Kidney capillary endothelial cell (primary cell): Measurements from ENCODE around the gene PRG3.
A peak's percentile ranks its signal among the peaks of the same experiment; 100 is the strongest.
"Not testable (repeated sequence)": the region's sequence is repeated elsewhere in the genome, so short reads cannot be mapped to it uniquely, and the experiment has no call there.

Experiments
- DNase-seq: peaks from one replicate; pipeline ENCODE4 v3.0.0-alpha.2; 2018; ENCODE audit warnings: low spot score

The PRG3 gene

DNA sequence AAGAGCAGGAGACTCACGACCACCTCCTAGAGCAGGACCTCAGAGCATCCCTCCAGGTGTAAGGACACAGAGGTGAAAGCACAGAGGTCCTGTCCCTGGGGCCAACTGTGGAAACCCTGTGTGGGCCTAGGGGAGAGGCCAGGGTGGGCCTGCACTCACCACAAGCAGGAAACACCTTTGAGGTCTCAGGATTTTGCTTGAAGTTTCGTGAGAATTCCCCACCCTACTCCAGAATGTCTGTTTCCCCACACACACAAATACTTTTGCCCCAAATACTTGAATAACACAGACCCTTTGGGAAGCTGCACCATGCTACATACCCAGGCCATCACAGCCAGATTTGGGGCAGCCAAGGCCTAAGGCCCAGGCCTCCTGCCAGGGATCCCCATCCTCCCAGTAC, 27.8 kb upstream of the PRG3 start:
- no peak for DNase-seq

DNA sequence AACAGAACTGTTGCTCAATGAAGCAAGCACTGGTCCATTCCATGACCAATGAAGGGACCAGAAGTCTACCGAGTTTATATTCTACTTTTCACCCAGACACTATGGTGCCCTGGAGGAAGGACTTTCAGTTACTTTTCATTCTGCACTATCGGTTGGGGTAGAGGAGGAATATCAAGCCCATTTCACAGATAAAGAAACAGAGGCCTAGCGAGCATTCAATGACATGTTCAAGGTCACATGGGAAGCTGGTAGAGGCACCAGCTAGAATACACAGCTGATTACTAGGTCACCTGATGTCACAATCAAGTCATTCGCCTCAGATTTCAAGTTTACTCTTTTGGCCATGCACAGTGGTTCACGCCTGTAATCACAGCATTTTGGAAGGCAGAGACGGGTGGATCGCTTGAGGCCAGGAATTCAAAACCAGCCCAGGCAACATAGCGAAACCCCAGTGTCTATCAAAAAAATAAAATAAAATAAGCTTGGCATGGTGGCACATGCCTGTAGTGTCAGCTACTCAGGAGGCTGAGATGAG, 27.1 kb upstream of the PRG3 start:
- DNase-seq = no peak

DNA sequence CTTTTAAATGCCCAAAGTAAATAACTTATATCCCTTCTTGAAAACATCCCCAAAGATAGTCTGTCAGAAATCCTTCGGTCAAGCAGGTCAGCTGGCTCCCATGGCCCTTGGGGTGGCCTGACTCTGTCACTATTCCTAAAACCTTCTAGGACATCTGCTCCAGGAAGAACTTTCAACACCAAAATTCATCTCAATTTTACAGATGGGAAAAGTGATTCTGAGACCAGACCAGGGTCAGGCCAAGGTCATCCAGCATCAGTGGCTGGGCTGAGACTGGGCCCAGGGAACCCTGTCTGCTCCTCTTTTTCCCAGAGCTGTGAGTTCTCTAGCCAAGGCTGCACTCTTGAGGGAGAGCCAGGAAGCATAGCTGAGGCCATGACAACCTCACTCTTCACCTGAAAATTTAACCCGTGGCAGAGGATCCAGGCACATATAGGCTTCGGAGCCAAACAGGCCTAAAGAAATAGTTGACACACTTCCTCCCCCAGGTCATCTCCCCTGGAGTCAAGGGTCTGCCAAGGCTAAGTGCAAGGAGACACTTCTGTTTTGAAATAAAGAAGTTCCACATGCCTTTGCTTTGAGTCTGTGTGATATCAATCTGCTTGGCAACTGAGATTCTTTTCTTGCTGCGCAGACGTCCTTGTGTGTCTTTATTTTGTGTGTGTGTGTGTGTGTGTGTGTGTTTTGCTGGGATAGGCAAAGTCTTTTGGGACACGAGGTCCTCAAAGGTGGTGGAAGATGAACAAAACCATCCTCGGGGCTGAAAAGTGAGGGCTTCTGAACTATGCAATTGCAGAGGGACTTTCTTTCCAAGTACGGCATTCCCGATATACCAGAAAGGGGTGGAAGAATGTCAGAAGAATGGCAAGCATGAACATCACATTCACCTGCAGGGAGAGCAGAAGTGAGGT, 26.3 kb upstream of the PRG3 start:
- no peak for DNase-seq

DNA sequence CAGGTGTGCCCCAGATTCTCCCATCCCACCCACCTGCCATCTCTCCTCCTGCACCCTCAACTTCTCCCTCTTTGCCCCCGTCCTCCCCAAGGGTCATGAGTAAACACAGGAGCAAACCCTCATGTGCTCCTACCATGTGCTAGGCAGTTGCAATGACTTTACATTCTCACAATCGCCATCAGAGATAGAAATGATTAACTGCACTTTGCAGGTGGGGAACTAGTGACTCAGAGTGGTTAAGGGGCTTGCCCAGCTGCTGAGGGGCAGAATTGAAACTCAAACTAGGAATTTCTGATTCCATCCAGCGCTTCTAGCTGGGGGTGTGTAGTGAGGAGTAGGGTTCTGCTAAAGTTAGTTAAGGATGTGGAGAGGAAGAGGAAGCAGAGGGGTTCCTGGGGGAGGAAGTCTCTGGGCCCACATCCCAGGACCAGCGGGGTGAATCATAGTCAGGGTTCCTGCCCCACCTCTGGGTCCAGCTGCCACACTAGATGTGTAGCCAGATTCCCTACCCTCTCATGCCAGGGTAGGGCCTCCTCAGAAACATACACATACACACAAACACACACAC, 25.5 kb upstream of the PRG3 start:
- DNase-seq = peak; percentile 76

DNA sequence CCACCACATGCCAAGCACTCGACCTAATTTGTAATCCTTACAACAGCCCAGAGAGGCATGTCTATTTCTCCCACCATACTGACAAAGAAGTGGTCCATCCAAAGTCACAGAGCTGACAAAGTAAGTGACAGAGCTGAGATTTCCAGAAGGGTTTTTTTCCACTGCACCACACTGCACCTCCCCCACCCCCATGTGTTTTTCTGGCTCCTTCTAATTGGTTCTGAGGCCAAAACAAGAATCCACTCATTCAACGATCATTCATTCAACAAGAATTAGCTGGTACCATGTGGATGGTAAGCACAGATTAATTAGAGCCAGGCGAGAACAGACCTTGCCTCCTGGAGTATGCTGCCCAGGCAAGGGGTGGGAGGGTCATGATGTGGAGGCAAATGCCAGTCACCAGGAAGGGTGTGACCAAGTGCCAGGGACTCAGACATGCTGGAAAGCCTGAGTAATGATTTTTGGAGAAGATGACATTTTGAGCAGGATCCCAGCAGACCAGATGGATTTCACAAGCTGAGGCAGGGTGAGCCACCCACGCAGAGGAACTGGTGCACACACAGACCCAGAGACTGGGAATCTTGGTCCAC, 24.4 kb upstream of the PRG3 start:
- DNase-seq = no peak

DNA sequence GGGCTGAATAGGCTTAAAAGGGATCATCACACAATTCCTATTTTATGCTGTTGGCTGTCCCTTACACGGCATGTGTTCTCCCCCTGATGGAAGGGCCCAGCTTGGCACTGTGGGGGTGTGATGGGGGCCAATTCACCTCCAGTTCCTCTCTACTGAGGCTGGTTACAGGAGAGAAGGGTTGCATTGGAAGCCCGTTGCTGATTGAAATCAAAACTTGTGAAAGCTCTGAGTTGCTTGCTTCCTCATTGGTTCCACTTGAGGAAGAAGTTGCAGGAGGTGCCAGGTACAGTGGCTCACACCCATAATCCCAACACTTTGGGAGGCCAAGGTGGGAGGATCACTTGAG, 22.8 kb upstream of the PRG3 start:
- no peak for DNase-seq

DNA sequence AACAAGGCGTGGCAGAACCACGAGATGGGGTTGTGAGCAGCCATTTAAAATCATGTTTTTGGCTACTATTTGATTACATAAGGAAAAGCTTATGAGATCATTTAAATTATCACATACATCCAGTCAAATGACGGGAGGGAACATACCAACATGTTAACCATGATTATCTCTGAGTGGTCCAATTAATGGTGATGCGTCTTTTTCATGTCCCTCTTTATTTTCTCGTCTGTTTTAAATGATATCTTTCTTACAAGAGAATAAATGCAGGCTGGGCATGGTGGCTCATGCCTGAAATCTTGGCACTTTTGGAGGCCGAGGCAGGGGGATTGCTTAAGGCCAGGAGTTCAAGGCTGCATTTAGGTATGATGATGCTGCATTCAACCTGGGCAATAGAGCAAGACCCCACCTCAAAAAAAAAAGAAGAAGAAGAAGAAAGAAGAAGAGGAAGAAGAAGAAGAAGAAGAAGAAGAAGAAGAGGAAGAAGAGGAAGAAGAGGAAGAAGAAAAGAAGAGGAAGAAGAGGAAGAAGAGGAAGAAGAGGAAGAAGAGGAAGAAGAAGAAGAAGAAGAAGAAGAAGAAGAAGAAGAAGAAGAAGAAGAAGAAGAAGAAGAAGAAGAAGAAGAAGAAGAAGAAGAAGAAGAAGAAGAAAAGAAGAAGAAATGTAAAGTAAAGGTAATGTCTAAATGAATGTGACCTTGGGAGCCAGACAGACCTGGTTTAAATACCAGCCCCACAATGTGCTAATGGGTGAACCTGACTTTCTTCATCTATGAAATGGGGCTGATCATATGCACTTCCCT, 22.3 kb upstream of the PRG3 start:
- DNase-seq = not testable (repeated sequence)

DNA sequence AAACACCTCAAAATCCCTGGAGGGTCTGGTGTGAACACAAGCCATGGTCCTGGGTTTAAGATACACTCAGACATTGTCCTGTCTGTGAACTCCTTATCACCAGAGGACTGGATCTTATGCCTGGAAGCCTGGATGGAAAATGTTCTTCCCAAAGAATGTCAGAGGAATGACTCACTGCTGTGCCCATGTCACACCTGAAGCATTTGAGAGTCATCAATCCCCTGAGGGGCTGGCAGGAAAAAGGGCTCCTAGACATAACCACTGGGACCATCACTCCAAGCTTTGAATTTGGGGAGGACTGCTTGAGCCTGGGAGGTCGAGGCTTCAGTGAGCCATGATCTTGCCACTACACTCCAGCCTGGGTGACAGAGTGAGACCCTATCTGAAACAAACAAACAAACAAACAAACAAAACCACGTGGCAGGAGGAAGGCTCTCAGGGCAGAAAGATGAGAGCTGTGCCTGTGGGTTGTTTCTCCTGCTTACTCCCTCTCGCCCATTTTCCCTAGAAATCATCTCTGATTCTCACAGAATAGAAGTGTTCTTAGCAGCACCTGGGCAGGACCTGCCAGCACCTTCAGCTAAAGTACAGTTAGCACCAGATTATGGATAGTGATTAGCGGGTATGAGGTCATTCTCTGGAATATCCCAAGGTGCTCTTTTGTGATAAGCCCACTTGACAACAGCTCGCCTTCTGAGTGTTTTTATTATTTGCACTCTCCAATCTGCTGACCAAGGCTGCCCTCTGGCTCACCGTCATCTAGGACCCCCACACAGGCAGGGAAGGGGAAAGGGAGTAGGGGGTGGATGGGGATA, 21.4 kb upstream of the PRG3 start:
- peak; percentile 46 for DNase-seq

DNA sequence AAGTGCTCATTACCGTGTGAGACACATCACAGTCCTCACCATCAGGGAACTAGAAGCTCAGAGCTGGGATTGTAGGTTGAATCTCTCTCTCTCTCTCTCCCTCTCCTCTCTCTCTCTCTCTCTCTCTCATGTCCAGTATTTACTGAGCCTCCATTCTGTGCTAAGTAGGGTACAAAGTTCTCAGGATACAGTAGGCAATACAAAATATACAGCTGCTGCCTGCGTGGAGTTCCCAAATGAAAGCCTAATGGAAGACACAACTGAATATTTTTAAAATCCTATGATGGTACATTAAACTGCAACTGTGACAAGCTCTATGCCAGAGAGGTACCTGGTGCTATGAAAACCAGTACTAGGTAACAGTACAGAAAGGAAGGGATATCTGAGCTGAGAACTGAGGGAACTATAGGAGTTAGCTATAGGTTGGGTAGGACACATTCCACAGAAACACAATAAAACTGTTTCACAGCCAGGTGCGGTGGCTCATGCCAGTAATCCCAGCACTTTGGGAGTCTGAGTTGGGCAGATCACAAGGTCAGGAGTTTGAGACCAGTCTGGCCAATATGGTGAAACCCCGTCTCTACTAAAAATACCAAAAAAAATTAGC, 19.1 kb upstream of the PRG3 start:
- DNase-seq = no peak

DNA sequence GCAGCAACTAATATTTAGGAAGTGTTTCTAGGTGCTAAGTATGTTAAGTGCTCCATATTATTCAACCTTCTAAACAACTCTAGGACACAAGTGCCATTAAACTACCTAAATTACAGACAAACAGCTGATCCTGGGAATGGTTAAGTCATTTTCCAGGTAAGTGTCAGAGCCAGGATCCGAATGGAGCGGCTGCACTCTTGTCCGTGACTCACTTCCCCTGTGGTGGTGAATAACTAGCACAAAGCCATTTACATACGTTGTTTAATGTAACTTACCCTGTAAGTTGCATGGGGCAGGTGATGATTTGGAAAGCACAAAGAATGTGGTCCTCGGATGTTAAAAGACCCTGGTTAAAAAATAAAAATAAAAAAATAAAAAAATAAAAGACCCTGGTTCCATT, 18.3 kb upstream of the PRG3 start:
- peak; percentile 58 for DNase-seq

DNA sequence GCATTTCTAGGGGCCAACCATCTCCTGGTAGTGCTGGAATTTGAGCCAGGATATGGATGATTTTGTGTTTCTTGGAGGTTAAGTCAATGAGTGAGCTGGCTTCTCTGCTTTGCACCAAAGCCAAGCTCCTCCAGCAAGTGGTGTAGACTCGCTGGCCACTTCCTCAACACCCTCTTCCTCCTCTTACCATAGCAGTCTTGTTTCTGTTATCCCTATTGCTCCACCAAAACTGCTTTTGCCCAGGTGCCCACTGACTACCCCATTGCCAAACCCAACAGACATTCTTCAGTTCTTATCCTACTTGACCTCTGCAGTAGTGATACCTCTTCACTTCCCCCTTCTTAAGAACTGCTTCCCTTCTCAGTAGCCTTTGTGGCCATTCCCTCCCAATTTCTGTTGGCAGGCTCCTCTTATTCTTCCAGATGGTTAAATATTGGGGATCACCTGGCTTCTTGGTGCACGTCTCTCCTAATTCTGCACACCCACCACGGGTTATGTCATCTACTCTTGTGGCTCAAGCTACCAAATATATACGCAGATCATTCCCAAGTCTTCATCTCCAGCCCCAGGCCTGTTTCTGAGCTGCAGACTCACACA, 16.5 kb upstream of the PRG3 start:
- DNase-seq = no peak

DNA sequence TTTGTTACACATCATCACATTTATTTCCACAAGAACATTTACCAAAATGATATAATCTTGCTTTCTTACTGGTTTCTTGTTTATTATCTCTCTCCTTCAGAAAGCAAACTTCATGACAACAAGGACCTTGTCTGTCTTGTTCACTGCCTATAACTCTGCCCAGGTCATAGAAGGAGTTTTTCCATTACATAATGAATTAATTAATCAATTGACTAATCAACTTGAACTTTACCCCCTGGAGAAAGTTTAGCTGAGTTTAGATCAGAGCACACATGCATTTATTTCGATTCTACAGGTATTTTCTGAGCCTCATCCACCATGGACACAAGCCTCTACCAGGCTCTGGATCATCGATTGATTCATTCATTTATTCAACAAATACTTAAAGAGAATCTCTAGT, 15.8 kb upstream of the PRG3 start:
- DNase-seq = no peak

DNA sequence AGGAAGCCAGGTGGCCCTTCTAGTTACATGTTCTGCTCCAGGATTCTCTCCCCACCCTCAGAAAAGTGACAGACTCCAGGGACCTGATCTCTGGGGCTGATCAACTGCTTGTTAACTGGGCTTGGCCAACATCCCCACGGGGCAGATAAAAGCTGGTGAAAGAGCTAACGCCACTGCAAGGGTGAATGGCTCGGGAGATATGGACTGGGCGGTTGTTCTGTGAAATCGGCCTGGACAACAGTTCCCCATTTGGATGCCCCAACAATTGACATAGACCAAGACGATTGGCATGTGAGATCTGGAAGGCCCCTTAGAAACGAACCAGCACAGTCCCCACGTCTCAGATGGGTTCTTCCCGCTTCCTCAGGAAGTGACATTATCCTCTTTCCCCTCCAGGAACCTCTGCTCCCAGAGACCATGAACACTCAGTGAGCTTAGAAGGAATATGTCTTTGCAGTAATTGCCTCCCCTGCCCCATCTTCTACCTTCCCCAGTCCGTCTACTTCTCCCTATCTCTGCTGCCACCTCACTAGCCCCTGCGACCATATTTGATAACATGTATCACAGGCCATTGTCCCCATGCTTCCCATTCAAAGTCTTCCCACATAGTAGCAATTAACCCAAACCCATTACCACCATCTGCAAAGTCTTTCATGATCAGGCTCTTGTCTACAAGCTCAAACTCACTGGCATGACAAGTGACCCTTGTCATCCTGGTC, 15.1 kb upstream of the PRG3 start:
- DNase-seq = no peak

DNA sequence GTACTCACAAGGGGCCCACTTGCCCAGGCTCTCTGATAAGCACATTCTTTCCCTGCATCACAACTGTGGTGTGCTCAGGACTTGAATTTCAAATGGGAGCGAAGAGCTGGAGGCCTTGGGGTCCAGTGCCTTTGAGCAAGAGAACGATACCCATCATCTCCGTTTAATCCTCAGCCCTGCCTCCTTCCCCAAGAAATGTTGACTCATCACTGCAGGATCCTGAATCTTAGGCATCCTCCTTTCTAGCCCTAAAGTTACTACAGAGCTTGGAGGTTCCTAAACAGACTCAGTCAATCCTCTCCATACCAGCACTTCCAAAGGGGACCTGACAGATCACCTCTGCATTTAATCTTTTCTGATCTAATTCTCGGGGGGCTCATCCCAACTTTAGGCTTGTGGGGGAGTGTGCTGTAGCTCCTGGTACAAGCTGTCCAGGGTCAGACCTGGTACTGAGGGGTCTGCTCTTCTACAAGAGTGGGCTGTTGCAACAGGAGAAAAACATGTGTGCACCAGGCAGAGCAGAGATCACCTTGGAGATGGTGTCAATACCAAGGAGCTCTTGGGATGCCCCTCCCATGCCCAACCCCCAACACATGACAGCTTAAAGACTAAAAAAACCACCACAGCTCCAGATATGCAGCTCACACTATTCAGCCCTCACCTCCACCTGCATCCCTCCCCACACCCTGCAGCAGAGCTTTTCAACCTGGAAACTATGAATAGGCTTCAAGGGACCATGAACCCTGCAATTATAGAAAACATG, 13.4 kb upstream of the PRG3 start:
- DNase-seq = no peak

DNA sequence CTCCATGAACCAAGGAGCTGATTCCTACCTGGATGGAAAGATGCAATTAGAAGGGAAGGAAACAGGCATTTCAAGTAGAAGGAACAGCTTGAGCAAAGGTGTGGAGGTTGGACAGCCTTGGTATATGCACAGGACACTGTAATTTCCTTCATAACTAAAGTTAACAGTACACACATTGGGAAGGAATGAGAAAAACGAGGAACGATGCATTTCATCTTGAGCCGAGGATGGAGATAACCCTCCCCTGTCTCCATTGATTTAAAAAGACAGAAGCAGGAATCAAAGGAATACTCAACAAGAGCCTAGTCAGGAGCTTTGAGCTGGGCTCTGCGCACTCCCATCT, 11.8 kb upstream of the PRG3 start:
- DNase-seq = no peak

DNA sequence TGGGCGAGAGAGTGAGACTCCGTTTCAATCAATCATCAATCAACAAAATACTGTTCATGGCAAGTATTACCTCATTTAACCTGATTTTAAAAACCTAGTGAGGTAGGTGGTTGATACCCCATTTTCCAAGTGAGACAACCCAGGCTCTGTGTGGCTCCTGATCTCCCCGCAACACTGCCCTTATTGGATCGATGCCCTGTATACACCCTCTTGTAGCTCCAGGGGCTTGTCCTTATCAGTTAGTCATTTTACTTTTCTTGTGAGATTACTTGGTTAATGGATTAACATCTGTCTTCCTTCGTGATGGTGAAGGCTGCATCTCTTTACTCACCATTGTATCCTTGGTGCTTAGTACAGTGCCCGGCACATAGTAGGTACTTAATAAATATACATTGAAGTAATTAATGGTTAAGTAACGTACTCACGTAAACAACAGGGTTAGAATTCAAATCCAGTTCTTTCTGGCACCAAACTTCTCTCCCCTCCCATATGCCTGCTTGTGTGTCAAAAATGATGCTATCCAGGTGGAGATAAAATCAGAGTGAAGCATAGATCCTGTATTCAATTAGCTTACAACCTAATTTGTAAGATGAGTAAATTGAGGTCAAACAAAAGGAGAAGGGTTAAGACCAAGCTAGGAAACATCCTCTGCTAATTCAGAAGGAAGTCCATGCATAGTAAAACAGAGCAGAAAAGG, 11.3 kb upstream of the PRG3 start:
- no peak for DNase-seq

DNA sequence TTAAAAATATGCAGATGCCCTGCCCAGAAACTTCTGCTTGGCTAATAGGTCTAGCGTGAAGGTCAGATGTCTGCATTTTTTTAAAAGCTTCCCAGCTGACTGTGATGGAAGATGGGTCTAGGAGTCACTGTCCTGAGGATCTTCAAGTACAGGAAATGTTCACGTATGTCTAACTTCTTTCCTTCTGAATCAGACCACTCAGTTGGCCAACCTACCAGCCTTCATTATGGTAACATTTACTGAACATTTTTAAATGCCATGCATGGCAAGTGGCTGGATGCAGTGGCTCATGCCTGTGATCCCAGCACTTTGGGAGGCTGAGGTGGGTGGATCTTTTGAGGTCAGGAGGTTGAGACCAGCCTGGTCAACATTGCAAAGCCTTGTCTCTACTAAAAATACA, 10.6 kb upstream of the PRG3 start:
- DNase-seq = peak; percentile 57

DNA sequence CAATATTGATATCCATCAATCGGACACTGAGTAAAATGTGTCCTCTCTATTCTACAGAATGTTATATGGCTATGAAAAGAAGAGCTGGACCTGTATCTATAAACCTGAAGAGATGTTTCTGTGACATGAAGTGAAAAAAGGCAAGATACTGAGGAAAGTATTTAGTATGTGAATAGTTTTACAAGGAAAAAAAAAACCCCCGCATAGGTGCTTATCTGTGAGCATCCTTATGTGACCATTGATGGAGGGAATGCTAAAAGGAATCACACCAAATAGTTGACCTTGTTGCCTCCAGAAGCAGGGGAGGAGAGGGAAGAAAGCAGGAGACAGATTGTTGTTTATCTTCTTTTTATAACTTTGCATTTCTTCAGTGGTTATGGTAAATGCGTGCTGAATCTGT, 10.2 kb upstream of the PRG3 start:
- no peak for DNase-seq

DNA sequence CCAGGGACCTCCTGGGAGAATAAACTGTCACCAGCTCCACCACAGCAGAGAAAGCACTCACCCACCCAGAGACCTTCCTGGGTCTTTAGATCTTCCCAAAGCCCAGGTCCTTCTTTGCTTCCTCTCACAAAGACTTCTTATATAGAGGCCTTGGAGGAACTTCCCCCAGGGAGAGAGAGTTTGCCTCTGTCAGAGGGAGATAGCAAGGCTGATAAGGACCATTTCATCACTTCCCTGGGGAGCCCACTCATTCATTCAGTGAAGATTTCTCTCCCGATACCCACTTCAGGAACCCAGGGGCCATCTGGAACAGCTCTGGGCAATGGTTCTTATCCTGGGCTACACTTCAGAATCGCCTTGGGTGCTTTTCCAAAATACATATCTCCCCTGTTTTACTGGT, 9.6 kb upstream of the PRG3 start, which contains the start of gene PRG2:
TSS of gene PRG2 (minus strand) at position 116 of the 400 bp plus-strand sequence. CDS start 706 bp downstream, outside the sequence.
- no peak for DNase-seq
